ENCODE results near the gene HJURP.

HJURP gene

DNA sequence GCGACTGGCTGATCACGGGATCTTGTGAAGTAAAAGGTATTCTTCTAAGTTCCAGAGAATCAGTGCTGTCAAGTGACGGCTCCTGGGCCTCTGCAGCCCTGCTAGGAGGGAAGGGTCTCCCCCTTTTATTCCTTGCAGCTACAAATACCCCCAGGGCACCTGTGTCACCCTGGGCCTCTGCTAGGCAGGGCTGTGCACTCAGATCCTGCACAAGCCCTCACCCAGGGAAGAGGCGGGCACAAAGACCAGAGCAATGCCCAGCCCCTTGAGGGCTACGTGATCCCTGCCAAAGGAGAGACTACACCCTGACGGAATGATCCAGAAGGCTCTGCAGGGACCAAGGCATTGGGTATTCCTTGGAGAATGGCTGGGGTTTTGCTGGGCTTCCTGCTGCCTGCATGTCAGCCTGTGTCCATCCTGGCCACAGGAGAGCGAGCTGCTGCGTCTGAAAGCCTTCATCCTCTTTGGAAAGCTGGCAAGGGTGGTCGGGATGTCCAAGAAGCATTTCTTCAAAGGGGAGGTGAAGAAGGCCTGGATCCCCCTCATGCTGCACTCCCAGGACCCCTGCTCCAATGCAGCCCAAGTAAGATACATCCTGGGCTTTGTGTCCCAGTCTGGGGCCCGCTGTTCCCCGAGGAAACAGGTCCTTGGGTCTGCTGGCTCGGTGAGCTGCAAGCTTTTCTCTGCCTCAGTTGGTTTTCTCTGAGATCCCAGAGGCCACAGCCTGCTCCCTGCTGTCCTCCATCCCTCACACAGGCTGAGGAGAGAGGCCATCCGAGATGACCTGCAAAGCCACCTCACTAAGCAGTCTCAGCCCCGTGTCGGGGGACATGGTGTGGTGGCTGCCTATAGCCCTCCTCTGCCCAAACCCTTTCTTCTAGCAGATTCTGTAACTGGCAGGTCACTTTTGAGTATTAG lies 24.9 kb downstream of the HJURP start:
- no peak for FAIRE-seq

DNA sequence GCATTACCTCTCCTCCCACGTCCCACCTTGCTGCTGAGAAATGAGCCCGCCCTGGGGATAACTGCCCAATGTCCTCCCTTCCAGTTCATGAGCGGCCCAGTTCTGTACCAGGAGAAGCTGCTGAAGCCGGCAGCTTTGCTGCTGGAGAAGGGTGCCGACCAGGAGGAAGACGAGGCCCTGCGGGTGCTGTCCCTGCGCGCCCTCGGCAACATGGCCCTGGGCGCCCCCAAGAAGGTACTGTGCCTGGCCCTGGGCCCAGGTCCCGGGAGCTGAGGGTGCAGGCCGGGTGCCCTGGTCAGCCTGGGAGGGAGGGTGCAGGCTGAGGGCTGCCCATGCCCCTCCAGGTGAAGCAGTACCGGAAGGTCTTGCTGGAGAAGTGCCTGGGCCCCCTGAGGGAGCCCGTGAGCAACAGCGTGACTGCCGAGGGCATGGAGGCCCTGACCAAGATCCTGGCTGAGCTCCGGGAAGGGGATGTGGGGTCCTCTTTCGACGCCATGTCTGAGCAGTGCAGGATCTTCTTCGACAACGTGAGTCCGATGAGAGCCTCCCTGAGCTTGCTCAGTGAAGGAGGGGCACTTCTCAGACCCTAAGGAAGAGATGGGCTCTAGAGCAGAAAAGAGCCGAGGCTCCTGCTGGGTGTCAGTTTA lies 25.7 kb downstream of the HJURP start:
- FAIRE-seq: no peak

DNA sequence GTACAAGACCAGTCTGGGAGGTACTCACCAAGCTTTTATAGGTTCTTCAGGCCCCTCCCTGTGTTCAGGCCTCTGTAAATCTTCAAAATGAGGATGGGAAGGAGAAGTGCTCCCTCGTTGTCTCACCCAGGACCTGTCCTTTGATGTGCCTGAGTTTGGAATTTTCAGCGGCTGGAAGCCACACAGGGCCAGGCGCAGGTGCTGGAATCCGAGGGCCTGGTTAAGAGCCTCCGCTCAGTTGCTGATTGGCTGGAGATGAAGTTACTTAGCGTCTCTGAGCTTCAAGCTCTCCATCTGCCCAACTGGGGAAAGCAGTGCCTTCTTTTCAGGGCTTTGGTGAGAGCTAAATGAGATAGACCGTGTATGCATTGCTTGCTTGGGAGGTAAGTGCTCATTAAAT lies 30.0 kb downstream of the HJURP start:
- FAIRE-seq: no peak

DNA sequence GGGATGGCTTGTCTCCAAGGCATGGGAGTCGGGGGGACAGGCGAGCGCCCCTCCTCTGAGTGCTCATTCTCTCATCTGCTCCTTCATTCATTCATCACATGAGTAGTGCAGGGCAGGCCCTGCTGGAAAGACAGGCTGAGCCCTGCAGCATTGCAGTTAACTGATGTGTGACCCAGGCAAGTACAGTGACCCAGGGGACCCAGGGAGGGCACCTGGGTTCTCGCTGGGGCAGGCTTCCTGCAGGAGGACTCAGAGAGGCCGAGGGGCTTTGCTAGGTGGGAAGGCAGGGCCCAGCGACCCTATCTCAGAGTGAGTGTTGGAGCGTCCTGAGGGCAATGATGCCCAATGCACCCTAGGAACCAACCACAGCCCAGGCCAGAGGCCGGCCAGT lies 30.6 kb downstream of the HJURP start:
- no peak for FAIRE-seq

DNA sequence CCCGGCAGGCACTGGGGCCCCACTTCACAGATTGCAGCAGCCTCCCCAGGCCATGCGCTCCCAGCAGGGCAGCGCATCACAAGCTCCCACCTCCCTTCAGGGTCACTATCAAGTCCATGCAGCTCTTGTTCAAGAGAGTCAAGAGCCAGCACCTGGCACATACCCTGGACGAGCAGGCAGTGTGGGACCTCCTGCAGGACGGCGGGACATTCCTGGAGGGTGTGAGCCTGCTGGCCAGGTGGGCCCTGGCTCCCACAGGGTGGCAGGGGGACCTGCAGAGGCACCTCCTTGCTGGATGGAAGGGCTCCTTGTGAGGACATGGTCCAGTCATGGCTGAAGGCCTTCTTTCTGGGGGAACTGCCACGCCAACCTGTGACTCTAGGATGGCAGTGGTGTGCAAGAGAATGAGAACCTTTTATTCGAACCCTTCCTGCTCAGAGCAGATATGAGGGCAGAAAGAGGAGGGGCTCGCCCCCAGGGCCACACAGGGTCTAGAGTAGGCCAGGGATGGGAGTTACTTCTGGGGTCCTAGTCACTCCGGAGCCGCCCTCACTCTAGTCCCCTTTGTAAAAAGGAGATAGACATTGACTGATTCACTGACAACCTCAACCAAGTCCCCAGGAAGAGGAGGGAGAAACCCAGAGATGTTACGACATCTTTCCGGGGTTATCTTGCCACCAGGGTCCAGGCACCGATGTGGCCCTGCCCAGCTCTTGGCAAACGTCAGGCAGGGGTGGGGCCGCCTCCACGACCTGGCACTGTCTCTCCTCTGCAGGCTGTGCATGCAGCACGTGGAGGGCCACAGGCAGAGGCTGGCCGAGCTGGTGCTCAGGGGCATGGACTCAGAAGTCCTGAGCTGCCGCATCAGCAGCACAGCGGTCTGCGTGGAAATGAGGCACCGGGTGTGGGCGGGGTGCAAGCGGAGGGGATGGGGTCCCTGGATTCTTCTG lies 31.3 kb downstream of the HJURP start:
- FAIRE-seq: no peak

DNA sequence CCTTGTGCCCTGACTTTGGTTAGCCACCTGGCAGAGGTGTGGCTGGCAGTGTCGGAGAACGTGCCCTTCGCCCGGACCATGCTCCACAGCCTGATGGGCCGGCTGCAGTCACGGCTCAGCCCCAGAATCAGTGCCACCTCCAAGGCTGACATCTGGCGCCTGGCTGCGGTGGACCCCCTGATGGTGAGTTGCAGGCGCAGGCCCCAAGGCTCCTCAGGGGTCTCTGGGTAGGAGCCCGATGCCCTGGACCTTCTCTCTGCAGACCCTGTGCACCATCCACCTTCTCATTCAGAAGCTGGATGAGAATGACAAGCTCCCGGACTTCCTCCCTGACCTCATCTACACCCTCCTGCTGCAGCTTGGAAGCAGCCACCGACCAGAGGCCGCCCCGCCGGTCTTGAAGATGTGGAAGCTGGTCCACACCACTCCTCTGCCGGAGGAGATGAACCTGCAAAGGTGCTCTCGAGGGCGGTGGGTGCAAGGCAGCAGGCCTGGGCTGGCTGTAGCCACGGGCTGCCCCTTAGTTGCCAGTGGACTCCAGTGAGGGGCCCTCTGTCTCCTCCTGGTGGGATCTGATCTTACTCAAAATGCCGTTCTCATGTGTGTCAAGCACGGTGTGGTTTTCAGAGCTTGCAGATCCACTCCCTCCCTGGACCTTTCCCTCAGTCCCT lies 32.1 kb downstream of the HJURP start:
- FAIRE-seq: no peak

DNA sequence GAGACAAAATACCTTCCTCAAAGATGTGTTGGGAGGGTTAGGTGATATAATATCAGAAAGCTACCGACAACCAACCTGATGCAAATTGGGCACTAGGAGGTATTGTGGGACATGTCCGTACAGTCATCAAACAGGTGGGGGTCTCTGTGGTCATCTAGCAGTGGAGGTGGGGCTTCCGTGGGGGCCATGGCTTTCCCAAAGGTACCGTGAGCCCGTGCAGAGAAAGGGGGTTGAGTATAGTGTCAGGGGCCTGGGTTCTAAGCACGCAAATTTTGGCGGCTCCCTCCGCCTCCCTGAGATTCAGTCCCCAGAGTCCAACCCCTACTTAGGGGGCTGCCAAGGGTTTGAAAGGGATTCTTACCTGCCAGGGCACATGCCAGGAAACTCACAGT lies 32.6 kb downstream of the HJURP start:
- FAIRE-seq: no peak

DNA sequence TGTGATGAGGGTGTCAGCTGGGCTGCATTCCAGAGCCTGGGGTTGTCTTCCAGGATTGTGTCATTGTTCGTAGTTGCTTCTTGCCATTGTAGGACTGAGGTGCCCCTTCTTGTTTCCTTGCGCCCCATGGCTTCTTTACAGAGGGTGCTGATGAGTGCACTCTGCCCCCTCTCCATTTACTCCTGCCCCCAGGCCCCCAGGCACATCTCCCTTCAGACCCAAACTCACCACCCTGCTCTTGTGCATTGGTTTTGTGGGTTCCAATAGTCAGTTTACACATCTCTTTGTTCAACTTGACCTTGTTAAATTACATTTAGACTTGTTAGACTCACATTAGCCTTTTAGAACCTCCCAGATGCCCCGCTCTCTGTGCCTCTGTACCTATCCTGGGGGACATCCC lies 33.1 kb downstream of the HJURP start:
- no peak for FAIRE-seq

DNA sequence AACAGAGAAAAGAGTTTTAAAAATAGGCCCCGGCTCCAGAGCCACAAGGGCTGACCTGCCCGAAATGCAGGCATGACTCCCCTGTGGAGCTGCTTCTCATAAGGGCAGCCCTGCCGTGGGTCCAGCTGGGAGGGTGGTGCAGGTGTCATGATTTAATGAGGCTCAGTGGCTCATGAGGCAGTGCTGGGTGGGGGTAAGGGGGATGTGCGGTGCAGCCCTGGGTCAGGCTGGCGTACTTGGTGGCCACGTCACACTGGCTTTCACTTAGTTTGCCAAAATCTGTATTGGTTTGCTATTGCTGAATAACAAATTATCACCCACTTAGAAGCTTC lies 33.6 kb downstream of the HJURP start:
- no peak for FAIRE-seq

DNA sequence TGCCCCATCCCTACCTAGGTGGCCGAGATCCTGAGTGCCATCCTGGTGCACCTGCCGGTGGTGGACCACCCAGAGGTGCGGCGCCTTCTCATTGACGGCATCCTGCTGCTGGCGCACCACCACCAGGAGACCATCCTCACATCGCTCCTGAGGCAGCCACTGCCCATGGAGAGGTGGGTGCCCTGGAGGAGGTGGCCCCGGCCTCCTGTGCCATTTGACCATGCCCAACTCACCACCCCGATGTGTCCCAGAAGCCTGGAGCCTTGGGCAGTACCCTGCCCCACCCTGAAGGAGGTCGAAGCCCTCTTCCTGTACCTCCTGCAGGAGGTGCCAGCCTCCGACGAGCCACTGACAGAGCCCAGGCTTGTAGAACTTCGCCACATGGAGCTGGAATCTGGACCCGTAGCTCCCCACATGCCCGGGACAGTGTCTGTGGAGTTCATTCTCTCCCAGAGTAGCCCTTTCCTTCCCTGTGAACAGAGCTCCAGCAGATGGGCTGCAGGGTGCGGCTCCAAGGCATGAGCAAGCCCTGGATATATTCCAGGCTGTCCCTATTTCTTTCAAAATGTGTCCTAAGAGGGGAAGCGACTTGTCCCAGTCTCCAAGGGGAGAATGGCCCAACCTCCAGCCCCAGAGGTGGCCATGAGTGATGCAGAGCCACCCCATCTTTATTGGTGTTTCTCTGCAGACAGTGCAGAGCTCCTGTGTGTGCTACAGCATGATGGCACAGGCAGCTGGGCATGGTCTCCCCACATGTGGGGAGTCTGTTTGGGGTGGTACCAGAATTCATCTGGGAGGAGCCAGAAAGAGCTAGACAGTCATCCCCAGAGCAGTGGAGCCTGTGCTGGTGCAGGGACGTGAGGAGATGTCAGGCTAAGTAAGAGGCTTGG lies 34.2 kb downstream of the HJURP start:
- FAIRE-seq: no peak

DNA sequence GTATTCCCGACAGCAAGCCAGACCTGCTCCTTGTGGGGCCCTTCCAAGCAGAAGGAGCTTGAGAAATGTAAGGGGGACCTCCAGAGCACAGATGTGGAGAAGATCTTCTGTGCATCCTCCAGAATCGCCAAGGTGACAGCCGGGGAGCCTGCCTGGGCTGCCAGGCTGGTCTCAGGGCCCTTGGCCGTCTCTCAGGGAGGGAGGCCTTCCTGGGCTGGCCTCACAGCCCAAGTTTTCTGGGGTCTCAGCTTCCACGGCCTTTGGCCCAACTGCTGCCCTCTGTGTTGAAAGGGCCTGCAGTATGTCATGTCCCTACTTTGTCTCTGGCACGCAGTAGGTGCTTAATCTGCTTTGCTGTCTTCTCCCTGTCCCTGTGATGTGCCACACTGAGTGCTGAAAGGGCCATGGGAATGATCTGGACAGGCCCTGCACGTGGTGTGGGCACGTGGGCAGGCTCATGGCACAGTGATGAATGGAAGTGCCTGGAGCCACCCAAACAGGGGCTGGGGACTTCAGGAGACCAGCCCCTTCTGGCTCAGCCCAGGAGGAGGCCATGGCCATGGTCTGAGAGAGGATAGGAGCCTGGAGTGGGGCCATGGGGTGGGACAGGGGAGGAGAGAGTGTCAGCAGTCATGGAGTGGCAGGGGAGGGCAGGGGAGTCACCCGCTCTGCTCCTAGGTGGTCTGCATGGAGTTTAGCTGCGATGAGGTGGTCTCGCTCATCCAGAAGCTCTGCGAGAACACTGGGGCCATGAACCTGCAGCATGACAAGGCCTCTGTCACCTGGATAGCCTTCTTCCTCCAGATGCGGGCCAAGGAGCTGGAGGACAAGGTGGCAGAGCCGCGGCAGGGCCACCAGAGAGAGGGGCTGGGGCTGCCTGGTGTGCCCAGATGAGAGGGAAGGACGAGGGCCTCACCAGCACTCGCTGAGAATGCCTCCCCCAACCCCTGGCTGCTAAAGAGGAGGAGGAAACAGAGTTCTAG lies 35.4 kb downstream of the HJURP start:
- no peak for FAIRE-seq

DNA sequence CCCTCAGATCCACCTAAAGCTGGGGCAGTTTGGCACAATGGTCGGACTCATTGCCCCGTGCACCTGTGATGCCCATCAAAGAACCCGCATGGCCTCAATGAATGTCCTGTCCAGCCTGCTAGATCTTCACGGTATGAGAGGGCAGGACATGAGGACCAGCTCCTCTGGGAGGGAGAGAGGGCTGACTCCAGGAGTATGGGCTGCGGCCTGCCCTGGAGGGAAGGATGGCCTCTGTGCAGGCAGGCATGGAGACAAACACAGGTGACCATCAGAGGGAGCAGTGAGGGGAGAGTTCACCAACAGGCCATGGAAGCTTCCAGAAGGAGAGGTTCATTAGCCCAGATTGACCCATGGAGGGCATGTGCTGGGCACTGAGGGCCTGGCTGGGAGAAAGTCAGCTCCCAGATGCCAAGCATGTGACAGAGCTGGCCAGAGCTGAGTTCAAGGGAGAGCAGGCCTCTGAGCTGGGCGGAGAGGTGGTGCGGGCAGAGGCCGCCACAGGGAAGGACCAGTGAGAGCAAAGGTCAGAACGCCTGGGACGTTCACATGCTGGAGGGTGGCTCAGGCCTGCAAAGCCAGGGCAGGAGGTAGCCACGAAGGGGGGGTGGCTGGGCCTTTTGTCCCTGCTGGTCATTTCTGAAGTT lies 36.2 kb downstream of the HJURP start:
- no peak for FAIRE-seq

DNA sequence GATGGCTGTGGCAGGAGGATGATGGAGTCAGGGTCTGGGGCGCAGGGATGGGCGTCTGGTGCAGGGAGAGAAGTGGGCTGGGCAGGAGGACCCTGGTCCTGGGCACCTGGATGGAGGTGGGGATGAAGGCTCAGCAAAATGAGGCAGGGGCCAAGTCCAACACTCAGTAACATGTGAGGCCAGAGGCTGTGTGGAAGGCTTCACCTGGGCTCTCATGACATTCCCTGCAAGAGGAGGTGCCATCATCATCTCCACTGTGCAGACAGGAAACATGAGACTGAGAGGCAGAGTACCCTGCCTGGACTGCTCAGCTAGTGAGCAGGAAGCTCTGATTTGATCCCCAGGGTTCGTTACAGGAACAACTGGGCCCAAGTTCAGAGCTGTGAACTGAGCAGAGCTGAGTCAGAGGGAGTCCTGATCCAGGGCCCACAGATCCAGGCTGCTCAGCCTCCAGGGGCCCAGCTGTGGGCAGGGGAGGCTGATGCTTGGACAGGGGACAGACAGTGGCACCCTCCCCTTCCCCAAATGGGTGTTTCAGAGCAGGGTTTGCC lies 36.9 kb downstream of the HJURP start:
- FAIRE-seq: no peak

DNA sequence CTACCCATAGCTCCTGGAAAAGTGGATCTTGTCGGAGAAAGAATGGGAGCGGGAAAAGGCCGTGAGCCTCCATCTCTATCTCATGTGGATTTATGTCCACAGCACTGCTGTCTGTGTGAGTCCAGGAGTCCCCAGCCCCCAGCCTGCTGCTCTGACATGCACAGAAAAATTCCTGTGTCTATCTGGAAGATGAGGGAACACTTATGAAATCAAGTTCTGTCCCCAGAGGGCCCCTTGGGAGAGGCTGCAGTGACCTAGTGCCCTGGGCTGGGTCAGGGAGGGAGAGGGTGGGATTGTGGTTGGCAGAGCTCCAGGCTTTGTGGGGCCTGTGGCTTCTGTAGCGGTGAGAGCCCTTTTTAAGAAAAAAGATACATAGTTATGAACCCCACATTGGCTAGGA lies 37.6 kb downstream of the HJURP start:
- no peak for FAIRE-seq

DNA sequence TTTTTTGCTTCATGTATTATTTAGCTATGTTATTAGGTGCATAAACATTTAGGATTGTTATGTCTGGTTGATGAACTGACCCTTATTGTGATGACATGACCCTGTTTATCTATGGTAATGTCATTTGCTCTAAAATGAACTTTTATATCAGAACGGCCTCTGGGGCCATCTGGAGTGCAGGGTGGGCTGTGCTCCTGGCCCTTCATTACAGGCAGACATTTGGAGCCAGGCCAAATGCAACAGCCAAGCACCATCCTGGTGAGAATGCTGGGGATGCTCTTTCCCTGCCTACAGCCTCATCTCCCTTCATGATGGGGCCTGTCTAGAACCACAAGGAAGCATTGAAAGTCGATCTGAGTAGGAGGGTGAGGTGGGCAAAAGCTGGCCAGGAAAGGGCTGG lies 38.0 kb downstream of the HJURP start:
- no peak for FAIRE-seq

DNA sequence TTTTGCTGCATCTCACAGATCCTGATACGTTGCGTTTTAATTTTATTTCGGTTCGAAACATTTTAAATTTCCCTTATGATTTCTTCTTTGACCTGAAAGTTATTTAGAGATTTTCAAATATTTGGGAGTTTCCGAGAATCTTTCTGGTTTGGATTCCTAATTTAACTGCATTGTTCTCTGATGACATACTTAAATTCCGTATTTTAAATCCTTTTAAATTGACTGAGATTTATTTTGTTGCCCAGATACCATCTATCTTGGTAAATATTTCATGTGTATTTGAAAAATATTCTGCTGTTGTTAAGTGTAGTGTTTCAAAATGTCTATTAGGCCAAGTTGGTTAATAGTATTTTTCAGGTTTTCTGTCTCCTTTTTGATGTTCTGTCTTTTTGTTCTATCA lies 38.5 kb downstream of the HJURP start:
- no peak for FAIRE-seq

DNA sequence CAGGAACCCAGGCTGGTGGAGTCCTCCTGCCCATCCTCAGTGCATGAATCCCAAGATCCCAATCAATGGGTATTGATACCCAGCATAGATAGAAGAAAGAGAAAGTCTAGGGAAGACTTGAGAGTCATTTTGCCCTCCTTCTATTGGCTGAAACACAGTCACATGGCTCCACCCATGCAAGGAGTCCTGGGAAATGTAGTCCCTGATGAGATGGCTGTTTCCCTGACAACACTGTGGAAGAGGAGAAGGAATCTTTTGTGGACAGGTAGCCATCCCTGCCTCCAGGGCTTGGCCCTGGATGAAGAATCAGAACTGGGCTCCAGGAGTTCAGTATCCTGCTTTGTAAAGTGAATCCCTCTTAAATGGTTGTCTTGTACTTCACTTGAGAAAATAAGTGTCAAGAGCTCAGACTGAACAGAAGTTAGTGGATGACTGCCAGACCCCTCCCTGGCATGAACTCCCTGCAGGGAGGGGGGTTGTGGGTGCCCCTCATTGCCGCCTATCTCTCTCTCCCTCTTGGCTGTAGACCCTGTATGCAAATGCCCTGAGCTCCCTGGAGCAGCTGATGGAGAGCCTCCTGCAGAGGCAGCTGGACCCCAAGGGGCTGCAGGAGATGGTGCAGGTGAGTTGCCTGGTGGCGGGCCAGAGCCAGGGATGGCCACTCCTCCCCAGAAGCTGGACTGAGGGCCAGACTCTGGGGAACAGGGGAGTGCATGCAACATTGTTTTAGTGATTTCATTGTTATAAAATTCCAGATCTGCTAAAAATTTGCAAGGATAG lies 40.1 kb downstream of the HJURP start:
- no peak for FAIRE-seq

DNA sequence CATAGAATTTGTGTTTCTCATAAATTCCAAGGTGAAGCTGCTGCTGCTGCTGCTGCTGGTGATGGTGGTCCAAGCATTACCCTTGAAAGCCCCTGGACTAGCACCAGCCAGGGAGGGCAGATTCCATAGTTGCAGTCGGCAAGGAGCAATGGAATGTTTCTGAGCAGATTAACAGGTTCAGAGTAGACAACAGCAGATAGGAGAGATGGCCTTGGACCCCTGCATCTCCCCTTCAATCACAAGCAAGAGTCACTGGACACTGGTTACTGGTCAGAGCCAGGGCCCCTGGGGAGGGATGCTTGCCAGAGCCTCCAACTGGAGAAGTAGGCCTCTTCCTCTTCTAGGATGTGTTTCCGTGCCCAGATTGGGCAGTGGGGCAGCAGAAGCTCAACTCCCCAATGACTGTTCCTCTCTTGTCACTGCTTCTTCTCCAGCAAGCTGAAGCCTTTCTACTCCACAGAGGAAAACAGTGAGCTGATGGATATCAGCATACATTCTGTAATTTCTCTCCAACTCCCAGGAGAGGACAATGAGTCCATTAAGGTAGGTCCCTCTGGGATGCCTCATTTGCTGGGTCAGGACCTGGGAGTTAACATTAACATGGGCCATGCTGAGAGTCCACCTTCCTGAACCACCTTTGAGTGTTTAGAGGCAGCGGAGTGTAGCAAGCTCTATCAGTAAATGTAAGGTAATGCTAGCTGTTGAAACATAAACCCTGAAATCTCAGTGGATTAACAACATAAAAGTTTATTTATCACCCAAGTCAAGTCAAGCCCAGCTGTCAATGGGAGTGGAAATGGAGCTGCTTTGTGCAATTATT lies 40.9 kb downstream of the HJURP start:
- FAIRE-seq: no peak

Data from A204.1 (cell line).